NB4 (cell line): ENCODE results near the gene TBL2.
"Not testable (repeated sequence)": the region's sequence is repeated elsewhere in the genome, so short reads cannot be mapped to it uniquely, and the experiment has no call there.

Experiments
- DNase-seq: peaks from one replicate; pipeline ENCODE4 v3.0.0; 2010; ENCODE audit warnings: low read depth
- H3K4me3 ChIP-seq: one replicate; pipeline ENCODE4 v1.5.1; 2011; ENCODE audit warnings: mild to moderate bottlenecking, low read depth, low read length, moderate library complexity
- CTCF ChIP-seq: IDR thresholded peaks from one replicate; pipeline ENCODE4 v1.5.1; 2012; ENCODE audit warnings: low read depth, low read length
- MAX ChIP-seq: IDR thresholded peaks from 2 replicates; pipeline ENCODE4 v1.6.1; 2011; ENCODE audit warnings: low read depth, low read length
- MYC ChIP-seq: IDR thresholded peaks from 2 replicates; pipeline ENCODE4 v1.6.1; 2011; ENCODE audit warnings: low read depth, low read length
- POLR2A ChIP-seq: IDR thresholded peaks from 2 replicates; pipeline ENCODE4 v1.6.1; 2011; ENCODE audit warnings: mild to moderate bottlenecking; ENCODE audit not compliant: insufficient read length; ENCODE audit errors: extremely low read depth

Gene TBL2

GRCh38 chr7:73555411-73555982 lies 22.9 kb downstream of the TBL2 start:
- no peak for DNase-seq
- H3K4me3 ChIP-seq: peak overlapping the region; percentile 96
- TF ChIP-seq MYC: no peak
- no peak for TF ChIP-seq POLR2A
- TF ChIP-seq CTCF: no peak
- no peak for TF ChIP-seq MAX

- not testable (repeated sequence) for H3K4me3 ChIP-seq, DNase-seq
These were observed 28.3 kb downstream of the TBL2 start for GRCh38 chr7:73550093-73550492.

DNA sequence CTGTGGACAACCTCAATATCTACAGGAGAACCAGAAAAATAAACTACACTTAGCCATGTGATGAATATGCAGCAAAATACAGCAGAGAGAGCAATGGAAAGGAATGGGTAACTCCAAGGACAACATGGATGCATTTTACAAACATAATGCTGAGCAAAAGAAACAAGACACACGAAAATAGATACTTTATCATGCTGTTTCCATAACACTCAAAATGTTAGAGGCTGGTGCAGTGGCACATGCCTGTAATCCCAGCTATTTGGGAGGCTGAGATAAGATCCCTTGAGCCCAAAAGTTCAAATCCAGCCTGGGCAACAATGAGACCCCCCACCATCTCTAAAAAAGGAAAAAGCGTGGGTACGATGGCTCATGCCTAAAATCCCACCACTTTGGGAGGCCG lies 29.2 kb downstream of the TBL2 start:
- H3K4me3 ChIP-seq: no peak overlapping the region
- no peak for DNase-seq
- TF ChIP-seq MYC: no peak
- TF ChIP-seq MAX: no peak
- no peak for TF ChIP-seq POLR2A
- TF ChIP-seq CTCF: no peak

DNA sequence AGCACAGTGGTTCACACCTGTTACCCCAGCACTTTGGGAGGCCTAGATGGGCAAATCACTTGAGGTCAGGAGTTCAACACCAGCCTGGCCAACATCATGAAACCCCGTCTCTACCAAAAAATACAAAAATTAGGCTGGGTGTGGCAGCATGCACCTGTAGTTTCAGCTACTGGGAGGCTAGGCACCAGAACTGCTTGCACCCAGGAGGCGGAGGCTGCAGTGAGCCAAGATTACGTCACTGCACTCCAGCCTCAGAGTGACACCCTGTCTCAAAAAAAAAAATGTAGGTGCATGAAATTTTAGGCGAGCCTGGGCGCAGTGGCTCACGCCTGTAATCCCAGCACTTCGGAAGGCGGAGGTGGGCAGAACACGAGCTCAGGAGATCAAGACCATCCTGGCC lies 30.5 kb downstream of the TBL2 start:
- no peak overlapping the region for H3K4me3 ChIP-seq
- no peak for TF ChIP-seq MYC
- no peak for TF ChIP-seq POLR2A
- no peak for TF ChIP-seq CTCF
- no peak for TF ChIP-seq MAX
- DNase-seq: no peak

DNA sequence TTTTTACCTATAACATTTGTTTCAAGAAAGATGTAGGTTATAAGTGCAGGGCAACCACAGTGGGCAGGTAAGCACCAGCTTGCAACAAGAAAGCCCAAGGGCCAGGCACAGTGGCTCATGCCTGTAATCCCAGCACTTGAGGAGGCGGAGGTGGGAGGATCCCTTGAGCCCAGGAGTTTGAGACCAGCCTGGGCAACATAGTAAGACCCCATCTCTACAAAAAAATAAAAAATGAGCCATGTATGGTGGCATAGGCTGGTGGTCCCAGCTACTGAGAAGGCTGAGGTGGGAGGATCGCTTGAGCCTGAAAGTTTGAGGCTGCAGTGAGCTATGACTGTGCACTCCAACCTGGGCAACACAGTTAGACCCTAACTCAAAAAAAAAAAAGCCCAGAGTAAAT lies 33.7 kb downstream of the TBL2 start:
- H3K4me3 ChIP-seq: no peak overlapping the region
- DNase-seq: no peak
- no peak for TF ChIP-seq POLR2A
- no peak for TF ChIP-seq MAX
- TF ChIP-seq CTCF: no peak
- TF ChIP-seq MYC: no peak

- H3K4me3 ChIP-seq: no peak overlapping the region
- no peak for TF ChIP-seq MYC
- no peak for TF ChIP-seq POLR2A
- TF ChIP-seq MAX: no peak
- no peak for TF ChIP-seq CTCF
- no peak for DNase-seq
These were observed 36.7 kb downstream of the TBL2 start for GRCh38 chr7:73541722-73542121.
